Measurements from ENCODE around the gene HPS1.

HPS1 gene

GRCh38 chr10:98463976-98464754 is 17.4 kb upstream of the HPS1 start:
- no peak for DNase-seq (ENCODE audit: low read depth)

GRCh38 chr10:98463016-98463415 is 16.3 kb upstream of the HPS1 start:
- no peak for DNase-seq (ENCODE audit: low read depth)

- no peak for DNase-seq (ENCODE audit: low read depth)
These were observed 14.7 kb upstream of the HPS1 start for GRCh38 chr10:98461500-98461842.

GRCh38 chr10:98460837-98461499 is 14.2 kb upstream of the HPS1 start:
- no peak for DNase-seq (ENCODE audit: low read depth)

GRCh38 chr10:98458809-98459784 is 12.4 kb upstream of the HPS1 start:
- no peak for DNase-seq (ENCODE audit: low read depth)

GRCh38 chr10:98457721-98458120 is 11.0 kb upstream of the HPS1 start:
- no peak for DNase-seq (ENCODE audit: low read depth)

GRCh38 chr10:98456686-98457482 is 10.1 kb upstream of the HPS1 start:
- DNase-seq (ENCODE audit: low read depth) = no peak

GRCh38 chr10:98456043-98456570 is 9.4 kb upstream of the HPS1 start:
- DNase-seq (ENCODE audit: low read depth) = no peak

- DNase-seq (ENCODE audit: low read depth) = no peak
These were observed 7.0 kb upstream of the HPS1 start for GRCh38 chr10:98453729-98454128.

- no peak for DNase-seq (ENCODE audit: low read depth)
These were observed 3.9 kb upstream of the HPS1 start for GRCh38 chr10:98450618-98451017.

- DNase-seq (ENCODE audit: low read depth) = no peak
These were observed 2.6 kb upstream of the HPS1 start for GRCh38 chr10:98449287-98449686.

- peak; percentile 6 for DNase-seq (ENCODE audit: low read depth)
These were observed 529 bp downstream of the HPS1 start for GRCh38 chr10:98446151-98446660.

GRCh38 chr10:98445200-98445812 is 1.4 kb downstream of the HPS1 start:
- no peak for DNase-seq (ENCODE audit: low read depth)

GRCh38 chr10:98444314-98445006 is 2.3 kb downstream of the HPS1 start:
- DNase-seq (ENCODE audit: low read depth) = no peak

GRCh38 chr10:98438715-98439114 is 8.0 kb downstream of the HPS1 start:
- no peak for DNase-seq (ENCODE audit: low read depth)

- no peak for DNase-seq (ENCODE audit: low read depth)
These were observed 10.0 kb downstream of the HPS1 start for GRCh38 chr10:98436704-98437103.

- DNase-seq (ENCODE audit: low read depth) = no peak
These were observed 11.6 kb downstream of the HPS1 start for GRCh38 chr10:98435178-98435577.

GRCh38 chr10:98433881-98434732 is 12.6 kb downstream of the HPS1 start:
- no peak for DNase-seq (ENCODE audit: low read depth)

- DNase-seq (ENCODE audit: low read depth) = no peak
These were observed 13.4 kb downstream of the HPS1 start for GRCh38 chr10:98433371-98433770.
